BLaER1 treated with 17β-estradiol and CSF1 and Interleukin-3, amounts not matched to agents 10 nM and 100 nM (cell line): ENCODE results near the gene MANBA.
"Not testable (repeated sequence)": the region's sequence is repeated elsewhere in the genome, so short reads cannot be mapped to it uniquely, and the experiment has no call there.

Experiments
- H3K27ac ChIP-seq, 11 experiments: shearing (Covaris generic); formaldehyde crosslinking; 2 replicates each; pipeline ENCODE4 v1.8.1; 2022
- H3K27me3 ChIP-seq, 11 experiments: shearing (Covaris generic); formaldehyde crosslinking; 2 replicates each; pipeline ENCODE4 v1.8.1; 2022
- H3K36me3 ChIP-seq, 11 experiments: shearing (Covaris generic); formaldehyde crosslinking; 2 replicates each; pipeline ENCODE4 v1.8.1; 2022
- H3K4me1 ChIP-seq, 10 experiments: shearing (Covaris generic); formaldehyde crosslinking; 2 replicates each; pipeline ENCODE4 v1.8.1; 2022
- H3K4me2 ChIP-seq, 11 experiments: shearing (Covaris generic); formaldehyde crosslinking; 2 replicates each; pipeline ENCODE4 v1.8.1; 2022
- H3K4me3 ChIP-seq, 10 experiments: shearing (Covaris generic); formaldehyde crosslinking; 2 replicates each; pipeline ENCODE4 v1.8.1; 2022
- H3K9ac ChIP-seq, 11 experiments: shearing (Covaris generic); formaldehyde crosslinking; 2 replicates each; pipeline ENCODE4 v1.8.1; 2022
- H3K9me3 ChIP-seq, 11 experiments: shearing (Covaris generic); formaldehyde crosslinking; replicated peaks in 1 of 11; 2 replicates each; pipeline ENCODE4 v1.8.1; 2022
- H4K20me1 ChIP-seq, 11 experiments: shearing (Covaris generic); formaldehyde crosslinking; 2 replicates each; pipeline ENCODE4 v1.8.1; 2022
- Cebpa-rat ChIP-seq, 11 experiments: shearing (Covaris generic); IDR thresholded peaks; 2 replicates each; pipeline ENCODE4 v1.8.1; 2022

The MANBA gene

GRCh38 chr4:102624505-102624904 lies 136.3 kb downstream of the MANBA start:
- TF ChIP-seq Cebpa-rat (IDR thresholded peaks at IDR 0.05) = no peak
- H3K4me3 ChIP-seq = no peak overlapping the region
- H3K27ac ChIP-seq = no peak overlapping the region
- H3K9me3 ChIP-seq = no peaks in the 10 kb centered on the region
- H3K4me2 ChIP-seq = peak overlapping the region in 1 of 11 experiments; percentile 71; a peak in 2 of 22 replicates
- H3K4me1 ChIP-seq = peaks cover 3 to 25% (median 21%) of the 10 kb centered on the region in 10 experiments; a peak in 19 of 20 replicates
- H3K36me3 ChIP-seq = peaks cover 0 to under 1% (median 0%) of the 10 kb centered on the region in 11 experiments; a peak in 2 of 22 replicates
- no peaks in the 10 kb centered on the region for H3K27me3 ChIP-seq
- no peaks in the 10 kb centered on the region for H4K20me1 ChIP-seq
- H3K9ac ChIP-seq = no peak overlapping the region

GRCh38 chr4:102623622-102624021 lies 137.1 kb downstream of the MANBA start:
- H3K4me1 ChIP-seq = peaks cover 3 to 25% (median 21%) of the 10 kb centered on the region in 10 experiments; a peak in 19 of 20 replicates
- H3K36me3 ChIP-seq = peaks cover 0 to under 1% (median 0%) of the 10 kb centered on the region in 11 experiments; a peak in 1 of 22 replicates
- no peaks in the 10 kb centered on the region for H3K27me3 ChIP-seq
- no peaks in the 10 kb centered on the region for H3K9me3 ChIP-seq
- no peak overlapping the region for H3K4me2 ChIP-seq
- H4K20me1 ChIP-seq = no peaks in the 10 kb centered on the region
- no peak overlapping the region for H3K27ac ChIP-seq
- no peak overlapping the region for H3K9ac ChIP-seq
- no peak overlapping the region for H3K4me3 ChIP-seq
- no peak for TF ChIP-seq Cebpa-rat (IDR thresholded peaks at IDR 0.05)

GRCh38 chr4:102620697-102621497 lies 139.9 kb downstream of the MANBA start:
- peaks cover 15 to 21% (median 20%) of the 10 kb centered on the region in 11 experiments for H3K36me3 ChIP-seq
- H4K20me1 ChIP-seq = no peaks in the 10 kb centered on the region
- no peak for TF ChIP-seq Cebpa-rat (IDR thresholded peaks at IDR 0.05)
- peak overlapping the region; percentile 0 to 44 (median 23); a peak in 9 of 22 replicates for H3K4me2 ChIP-seq
- H3K27me3 ChIP-seq = no peaks in the 10 kb centered on the region
- H3K4me3 ChIP-seq = no peak overlapping the region
- peaks cover 3 to 25% (median 21%) of the 10 kb centered on the region in 10 experiments; a peak in 19 of 20 replicates for H3K4me1 ChIP-seq
- H3K9me3 ChIP-seq = no peaks in the 10 kb centered on the region; a peak in 1 of 22 replicates
- no peak overlapping the region for H3K27ac ChIP-seq
- peak overlapping the region in 1 of 11 experiments; percentile 10; a peak in 1 of 22 replicates for H3K9ac ChIP-seq

DNA sequence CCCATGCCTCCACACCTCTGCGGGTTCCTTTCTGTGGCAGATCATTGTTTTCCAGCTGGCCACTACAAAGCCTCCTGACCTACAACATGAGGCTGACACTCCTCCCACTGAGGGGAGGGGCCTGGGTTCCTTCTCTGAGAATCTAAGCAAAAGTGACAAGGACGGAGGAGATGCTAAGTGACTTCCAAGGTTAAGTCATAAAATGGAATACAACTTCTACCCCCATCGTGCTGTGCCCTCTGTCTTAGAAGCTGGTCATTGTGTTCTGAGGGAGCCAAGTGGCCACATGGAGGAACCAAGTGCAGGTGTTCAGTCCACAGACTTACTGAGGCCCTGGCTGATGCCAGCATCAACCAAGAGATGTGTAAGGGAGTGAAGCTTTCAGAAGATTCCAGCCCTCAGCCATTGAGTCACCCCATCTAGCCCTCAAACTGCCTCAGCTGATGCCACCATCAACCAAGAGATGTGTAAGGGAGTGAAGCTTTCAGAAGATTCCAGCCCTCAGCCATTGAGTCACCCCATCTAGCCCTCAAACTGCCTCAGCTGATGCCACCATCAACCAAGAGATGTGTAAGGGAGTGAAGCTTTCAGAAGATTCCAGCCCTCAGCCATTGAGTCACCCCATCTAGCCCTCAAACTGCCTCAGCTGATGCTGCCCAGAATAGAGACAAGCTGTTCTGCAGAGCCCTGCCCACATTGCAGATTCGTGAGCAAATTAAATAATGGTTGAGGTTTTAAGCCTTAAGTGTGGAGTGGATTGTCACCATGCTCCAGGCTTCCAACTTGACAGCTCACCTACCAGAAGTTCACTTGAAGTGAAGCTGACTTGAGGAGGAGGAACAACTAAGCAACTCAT lies 140.8 kb downstream of the MANBA start:
- peak overlapping the region in 9 of 11 experiments; percentile 0 to 44 (median 24); a peak in 6 of 22 replicates for H3K4me2 ChIP-seq
- peaks cover 23 to 30% (median 29%) of the 10 kb centered on the region in 11 experiments for H3K36me3 ChIP-seq
- H3K27ac ChIP-seq, H3K4me3 ChIP-seq, H4K20me1 ChIP-seq, H3K27me3 ChIP-seq, H3K9me3 ChIP-seq: not testable (repeated sequence)
- 0 out of 22 replicates have a peak overlapping the region, but pooled peaks of 1 of the 11 experiments have one; percentile 10 for H3K9ac ChIP-seq
- H3K4me1 ChIP-seq = peaks cover 1 to 26% (median 14%) of the 10 kb centered on the region in 10 experiments; a peak in 18 of 20 replicates

GRCh38 chr4:102619021-102619420 lies 141.7 kb downstream of the MANBA start:
- H4K20me1 ChIP-seq, H3K9ac ChIP-seq, H3K9me3 ChIP-seq, H3K27me3 ChIP-seq, H3K4me3 ChIP-seq, H3K27ac ChIP-seq: not testable (repeated sequence)
- Histone ChIP-seq H3K36me3 (peaks cover 33 to 40% (median 39%) of the 10 kb centered on the region in 11 experiments), H3K4me1 (peaks cover 11 to 32% (median 21%) of the 10 kb centered on the region in 10 experiments; a peak in 19 of 20 replicates), H3K4me2 (0 out of 22 replicates have a peak overlapping the region, but pooled peaks of 1 of the 11 experiments have one; percentile 4)

- Histone ChIP-seq H3K27ac (no peak overlapping the region), H3K4me3 (no peak overlapping the region), H3K27me3 (no peaks in the 10 kb centered on the region), H4K20me1 (0 out of 22 replicates have a peak, but pooled peaks cover 0 to 22% (median 0%) of the 10 kb centered on the region in 11 experiments), H3K9ac (no peak overlapping the region), H3K4me2 (no peak overlapping the region), H3K36me3 (peaks cover 53 to 64% (median 60%) of the 10 kb centered on the region in 11 experiments), H3K4me1 (peaks cover 30 to 56% (median 45%) of the 10 kb centered on the region in 10 experiments), H3K9me3 (no peaks in the 10 kb centered on the region; a peak in 1 of 22 replicates)
- TF ChIP-seq Cebpa-rat (IDR thresholded peaks at IDR 0.05) = no peak
Measured at GRCh38 chr4:102616636-102617035, 144.1 kb downstream of the MANBA start.

- Histone ChIP-seq H3K36me3 (peaks cover 72 to 82% (median 76%) of the 10 kb centered on the region in 11 experiments), H3K27ac (no peak overlapping the region)
Measured at GRCh38 chr4:102614801-102615200, 146.0 kb downstream of the MANBA start.

GRCh38 chr4:102612824-102613366 lies 147.9 kb downstream of the MANBA start:
- peak overlapping the region; percentile 23 to 73 (median 50); a peak in 19 of 22 replicates for H3K27ac ChIP-seq
- H3K4me2 ChIP-seq = peak overlapping the region; percentile 59 to 86 (median 70)
- peaks cover 43 to 64% (median 54%) of the 10 kb centered on the region in 10 experiments for H3K4me1 ChIP-seq
- H3K36me3 ChIP-seq = peaks cover 87 to 97% (median 94%) of the 10 kb centered on the region in 11 experiments
- no peaks in the 10 kb centered on the region for H3K27me3 ChIP-seq
- TF ChIP-seq Cebpa-rat (IDR thresholded peaks at IDR 0.05) = no peak
- peak overlapping the region in 6 of 11 experiments; percentile 2 to 63 (median 34); a peak in 8 of 22 replicates for H3K9ac ChIP-seq
- H4K20me1 ChIP-seq = peaks cover 0 to 31% (median 0%) of the 10 kb centered on the region in 11 experiments; a peak in 1 of 22 replicates
- no peak overlapping the region for H3K4me3 ChIP-seq
- H3K9me3 ChIP-seq = no peaks in the 10 kb centered on the region

More at GRCh38 chr4:102614801-102615200, 146.0 kb downstream of the MANBA start:
- H4K20me1 ChIP-seq = peaks cover 0 to 31% (median 0%) of the 10 kb centered on the region in 11 experiments; a peak in 1 of 22 replicates
- TF ChIP-seq Cebpa-rat (IDR thresholded peaks at IDR 0.05) = no peak
- no peak overlapping the region for H3K4me3 ChIP-seq
- H3K4me2 ChIP-seq = peak overlapping the region in 8 of 11 experiments; percentile 3 to 79 (median 39); a peak in 13 of 22 replicates
- H3K4me1 ChIP-seq = peaks cover 40 to 64% (median 49%) of the 10 kb centered on the region in 10 experiments
- no peaks in the 10 kb centered on the region; a peak in 1 of 22 replicates for H3K9me3 ChIP-seq
- H3K27me3 ChIP-seq = no peaks in the 10 kb centered on the region
- H3K9ac ChIP-seq = no peak overlapping the region; a peak in 1 of 22 replicates
